ENCODE data around the gene ATP11A.

The ATP11A gene

DNA sequence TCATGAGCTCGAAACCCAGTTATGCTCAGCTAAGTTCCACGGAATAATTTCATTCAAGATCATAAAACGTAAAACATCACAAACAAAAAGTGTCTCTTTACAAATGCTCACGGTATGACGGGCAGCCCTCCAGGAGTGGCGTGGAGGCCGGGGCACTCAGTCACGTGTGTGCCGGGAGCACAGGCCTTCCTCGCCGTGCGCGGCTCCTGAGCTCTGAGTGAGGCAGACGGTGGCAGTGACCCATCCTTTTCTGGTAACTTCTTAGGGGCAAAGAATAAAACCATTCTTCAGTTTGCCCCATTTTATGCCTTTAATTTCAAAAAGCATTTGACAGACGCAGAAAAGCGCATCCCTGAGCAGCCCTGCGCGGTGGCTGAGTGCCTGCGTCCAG is 72.8 kb downstream of the ATP11A start:
- no peak for DNase-seq

DNA sequence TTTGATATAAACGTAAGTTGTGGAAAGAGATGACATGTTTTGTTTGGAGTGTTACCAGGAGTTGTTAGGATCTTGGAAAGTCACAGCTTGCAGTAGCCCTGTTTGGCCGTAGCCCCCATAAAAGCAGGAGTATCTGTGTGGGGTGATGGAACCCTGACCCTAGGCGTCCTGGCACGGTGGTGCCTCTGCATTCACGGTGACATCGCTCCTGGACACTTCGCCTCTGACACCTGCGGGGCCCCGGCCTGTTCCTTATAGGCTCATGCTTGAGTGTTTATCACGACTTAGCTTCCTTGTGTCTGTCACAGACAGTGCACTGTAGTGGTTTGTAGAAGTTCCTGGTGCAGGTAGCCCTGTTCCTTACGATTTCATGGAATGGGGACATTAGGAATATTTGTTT is 74.2 kb downstream of the ATP11A start:
- DNase-seq, result no peak

DNA sequence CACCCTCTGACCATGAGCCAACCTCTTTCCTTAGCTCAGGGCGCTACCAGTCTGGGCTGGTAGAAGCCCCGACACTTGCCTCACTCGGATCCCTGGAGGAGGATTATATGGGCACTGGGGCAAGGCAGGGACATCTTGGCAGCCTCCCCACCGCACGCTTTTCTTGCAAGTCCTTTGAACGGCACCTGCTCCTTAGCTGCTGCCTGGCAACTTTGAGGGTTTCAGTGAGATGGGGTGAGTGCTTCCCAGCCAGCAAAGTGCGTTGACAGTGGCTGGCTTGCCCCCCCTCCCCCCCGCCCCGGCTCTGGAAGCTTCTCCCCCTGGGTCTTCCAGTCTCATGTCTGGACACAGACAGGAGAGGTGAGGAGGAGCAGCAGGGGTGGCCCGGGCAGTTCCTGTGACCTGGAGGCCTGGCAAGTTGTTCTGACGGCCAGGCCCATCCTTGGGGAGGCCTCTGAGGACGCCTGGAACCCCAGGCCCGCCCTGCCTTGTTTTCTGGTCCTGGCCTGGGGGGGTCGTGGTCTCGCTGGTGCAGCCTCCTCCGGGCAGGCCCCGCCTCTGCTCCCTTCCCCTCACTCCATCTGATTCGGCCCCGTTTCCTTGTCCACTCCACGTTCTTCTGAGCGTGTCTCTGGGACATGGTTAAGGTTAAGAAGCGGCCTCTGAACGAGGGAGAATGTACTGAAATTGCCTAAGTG is 75.2 kb downstream of the ATP11A start:
- DNase-seq, result no peak

DNA sequence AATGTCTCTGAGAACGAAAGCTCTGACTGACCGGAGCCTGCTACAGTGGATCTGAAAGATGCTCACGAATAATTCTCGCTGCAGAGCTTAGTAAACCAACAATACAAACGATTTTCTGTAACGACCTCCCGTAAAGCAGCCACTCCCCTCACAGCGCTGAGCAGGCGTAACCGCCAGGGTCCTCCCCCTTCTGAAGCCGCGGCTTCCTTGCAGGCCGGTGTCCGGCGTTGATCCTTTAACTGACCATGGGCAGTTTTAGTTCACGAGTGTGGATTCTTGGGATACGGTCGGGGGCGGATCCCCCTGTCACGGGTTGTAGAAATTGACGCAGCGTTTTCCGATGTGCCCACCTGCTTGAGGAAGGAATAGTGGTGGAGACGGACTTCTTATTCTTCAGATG is 75.9 kb downstream of the ATP11A start:
- no peak for DNase-seq

DNA sequence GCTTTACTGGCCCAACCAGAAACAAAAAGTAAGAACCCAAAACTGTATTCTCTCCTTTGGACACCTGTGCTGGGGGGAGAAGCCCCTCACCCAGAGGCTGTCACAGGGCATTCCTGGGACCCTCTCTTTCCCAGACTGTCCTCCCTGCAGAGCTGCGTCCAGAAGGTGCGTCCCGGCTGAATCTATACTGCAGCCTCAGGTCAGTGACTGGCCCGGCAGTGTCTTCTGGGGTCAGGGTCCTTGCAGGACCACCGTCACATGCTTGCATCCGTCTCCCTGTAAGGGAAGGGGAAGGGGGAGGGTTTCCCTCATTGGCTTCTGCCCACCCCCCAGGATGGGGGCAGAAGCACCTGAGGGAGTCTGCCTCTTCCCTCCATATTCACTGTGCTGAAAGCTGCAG is 76.5 kb downstream of the ATP11A start:
- DNase-seq, result no peak

DNA sequence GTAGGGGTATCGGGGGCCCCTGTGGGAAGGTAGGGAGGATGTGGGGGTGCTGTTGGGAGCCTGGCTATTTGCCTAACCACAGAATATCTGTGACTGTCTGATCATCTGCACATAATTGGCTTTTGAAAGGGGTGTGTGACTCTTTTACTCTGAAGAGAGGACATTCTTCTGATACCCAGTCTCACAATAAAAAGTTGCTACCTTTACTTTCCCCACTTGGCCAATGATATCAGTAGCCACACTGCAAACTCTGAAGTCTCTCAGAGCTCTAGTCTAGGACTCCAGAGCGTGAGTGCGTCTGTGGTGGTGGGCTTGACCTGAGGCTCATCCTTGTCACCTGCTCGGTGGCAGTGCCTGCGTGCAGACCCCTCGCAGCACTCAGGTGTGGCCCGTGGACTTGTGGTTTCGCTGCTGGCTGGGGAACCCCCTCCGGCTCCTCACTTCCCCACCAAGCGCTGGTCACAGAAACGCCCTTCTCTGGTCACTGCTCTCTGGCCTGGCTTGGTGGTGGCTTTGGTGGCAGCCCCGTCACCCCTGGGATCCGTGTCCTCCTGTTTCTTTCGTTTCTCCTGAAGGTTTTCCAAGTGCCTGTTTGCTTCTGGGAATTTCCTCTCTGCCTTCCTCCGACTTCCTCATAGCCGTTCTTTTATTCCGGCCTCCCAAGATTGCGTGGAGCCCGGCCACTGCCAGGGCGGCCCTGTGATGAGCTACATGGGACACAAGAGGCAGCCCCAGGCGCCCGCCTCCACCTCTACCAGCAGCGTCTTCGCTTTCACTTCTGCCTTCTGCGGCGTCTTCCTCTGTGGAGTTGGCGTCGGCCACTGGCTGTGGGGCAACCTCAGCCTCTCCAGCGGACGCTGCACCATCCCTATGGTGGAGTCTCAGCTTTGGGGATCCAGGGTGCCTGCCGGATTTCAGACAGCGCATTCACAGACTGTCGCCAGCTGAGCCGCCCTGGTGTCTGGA is 78.0 kb downstream of the ATP11A start:
- peak; percentile 88 to 95 (median 92) for DNase-seq

DNA sequence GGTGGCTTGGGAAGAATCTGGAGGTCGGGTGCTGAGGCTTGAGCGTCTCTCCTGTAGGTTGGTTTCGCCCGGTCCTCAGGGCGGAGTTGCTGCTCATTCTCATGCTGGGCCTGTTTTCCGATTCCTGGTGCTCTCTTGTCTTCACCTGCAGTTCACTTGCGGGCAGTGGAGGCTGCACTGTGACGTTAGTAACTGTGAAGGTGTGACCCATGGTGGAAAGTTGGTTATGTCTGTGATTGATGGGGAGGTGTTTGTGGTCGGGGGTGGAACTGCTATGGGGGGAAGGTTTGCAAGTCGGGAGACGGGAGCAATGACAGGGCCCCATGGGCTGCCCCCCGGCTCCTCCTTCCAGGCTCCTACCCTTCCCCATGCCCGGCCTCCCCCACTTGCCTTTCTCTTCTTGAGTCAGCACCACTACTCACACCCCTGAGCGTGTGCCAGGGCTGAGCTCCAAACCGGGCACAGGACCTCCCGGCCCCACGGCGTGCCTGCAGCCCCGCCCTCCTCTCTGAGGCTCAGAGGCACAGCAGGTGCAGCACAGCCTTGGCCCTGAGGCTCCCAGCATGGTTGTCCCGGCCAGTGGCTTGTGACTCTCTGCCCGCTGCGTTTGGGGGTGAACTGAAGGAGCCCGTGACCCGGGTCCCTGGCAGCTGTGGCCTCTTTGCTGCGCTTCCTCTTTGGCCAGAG is 79.1 kb downstream of the ATP11A start:
- DNase-seq, result peak in 1 of 3 donors; percentile 13

DNA sequence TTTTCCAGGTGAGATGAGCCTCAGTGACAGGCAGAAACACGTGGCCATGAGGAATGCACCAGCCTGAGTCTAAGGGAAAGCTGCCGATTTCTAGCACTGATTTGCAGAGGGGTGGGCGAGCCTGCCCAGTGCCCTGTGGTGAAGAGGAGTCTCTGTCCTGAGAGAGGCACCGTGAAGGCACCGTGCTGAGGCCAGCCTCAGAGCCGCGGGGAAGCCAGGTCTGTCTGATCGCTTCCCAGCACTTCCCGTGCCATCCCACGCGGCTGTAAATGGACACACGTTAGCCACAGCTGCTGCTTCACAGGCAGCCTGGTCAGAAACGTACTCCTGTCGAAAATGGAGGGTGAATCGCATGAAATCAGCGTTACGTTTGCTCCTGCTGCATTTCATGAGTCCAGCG is 79.8 kb downstream of the ATP11A start:
- no peak for DNase-seq

DNA sequence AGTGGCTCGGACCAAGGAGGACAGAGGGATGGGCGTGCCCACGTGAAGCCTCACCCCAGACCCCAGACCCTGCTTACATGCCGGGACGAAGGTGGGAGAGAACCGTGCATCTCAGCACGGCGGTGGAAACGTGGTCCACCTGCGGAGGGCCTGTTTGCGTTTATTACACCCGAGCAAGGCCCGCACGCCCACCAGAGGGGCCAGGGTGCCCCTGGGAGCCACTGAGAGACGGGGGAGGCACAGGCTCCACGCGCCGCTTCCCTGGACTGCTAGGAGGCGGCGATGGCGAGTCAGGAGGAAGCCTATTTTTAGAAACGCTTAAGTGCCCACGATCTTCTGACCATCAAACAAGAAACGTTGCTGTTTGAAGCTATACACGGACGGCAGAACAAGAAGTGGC is 80.7 kb downstream of the ATP11A start:
- DNase-seq, result no peak

DNA sequence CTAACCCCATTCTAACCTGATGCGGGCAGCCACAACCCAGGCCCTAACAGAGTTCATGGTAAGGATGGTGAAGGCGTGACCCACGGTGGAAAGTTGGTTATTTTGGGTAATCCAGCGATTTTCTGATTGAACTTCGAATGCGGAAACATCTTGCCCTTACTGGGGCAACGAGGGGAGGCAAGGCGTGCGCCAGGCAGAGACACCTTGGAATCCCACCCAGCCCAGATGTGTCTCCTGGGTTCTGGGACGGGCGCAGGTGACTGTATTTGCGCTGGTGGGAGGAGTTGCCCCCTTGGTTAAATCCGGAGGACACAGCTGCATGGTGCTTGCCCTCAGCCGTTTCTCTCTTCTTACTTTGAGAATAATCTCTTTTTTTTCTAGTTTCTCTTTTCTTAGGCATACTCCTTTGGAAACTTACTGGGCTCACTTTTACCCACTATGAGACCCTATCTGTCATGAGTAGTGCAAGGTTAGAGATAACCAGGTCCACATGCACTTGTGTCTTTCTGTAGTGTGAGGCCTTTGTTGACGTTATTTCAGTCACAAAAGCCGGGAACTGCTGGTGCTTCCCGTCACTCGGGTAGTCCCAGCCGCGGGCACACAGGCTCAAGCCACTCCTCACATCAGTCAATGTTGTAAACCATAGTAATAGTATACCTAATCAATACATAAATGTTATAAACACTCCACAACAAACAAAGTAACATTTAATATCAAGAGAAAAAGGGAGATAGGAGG is 81.5 kb downstream of the ATP11A start:
- DNase-seq, result no peak

DNA sequence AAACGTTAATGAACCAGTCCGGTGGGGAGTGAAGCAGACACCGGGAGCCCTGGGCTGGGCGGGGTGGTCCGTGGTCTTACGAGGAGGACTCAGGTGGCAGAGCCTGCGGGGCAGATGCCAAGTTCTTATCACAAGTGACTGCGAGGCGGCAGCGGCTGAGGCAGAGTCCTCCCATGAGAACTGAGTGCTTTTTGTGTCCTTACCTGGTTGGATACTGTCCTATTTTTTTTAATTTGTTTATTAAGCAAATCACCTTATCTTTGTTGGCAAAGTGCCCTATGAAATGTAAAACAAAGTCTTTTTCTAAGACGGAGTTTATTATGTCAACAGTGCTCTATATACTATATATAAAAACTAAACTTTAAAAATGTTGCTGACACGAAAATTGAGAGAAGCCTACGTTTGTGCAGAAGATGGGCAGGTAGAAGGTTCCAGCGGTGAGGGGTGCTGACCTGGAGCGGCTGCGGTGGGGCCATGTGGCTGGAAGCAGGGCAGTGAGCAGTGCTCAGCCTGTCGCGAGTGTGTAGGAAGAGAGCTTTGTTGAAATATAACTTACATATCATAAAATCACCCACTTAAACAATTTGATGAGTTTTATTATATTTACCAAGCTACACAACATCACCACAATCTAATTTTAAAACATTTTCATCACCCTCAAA is 82.2 kb downstream of the ATP11A start:
- no peak for DNase-seq

DNA sequence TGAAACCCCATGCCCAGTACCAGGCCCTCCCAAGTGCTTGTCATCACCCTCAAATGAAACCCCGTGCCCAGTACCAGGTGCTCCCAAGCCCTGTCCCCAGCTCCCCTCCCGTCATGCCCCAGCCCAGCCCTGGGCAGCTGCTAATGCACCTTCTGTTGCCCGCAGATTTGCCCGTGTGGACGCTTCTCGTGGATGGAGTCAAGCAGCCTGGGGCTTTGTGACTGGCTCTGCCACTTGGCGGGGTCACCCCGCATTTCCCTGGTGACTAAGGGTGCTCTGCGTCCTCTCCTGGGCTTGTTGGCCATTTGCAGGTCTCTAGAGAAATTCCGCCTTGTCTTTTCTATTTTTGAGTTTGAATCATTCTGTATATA is 82.7 kb downstream of the ATP11A start:
- no peak for DNase-seq

DNA sequence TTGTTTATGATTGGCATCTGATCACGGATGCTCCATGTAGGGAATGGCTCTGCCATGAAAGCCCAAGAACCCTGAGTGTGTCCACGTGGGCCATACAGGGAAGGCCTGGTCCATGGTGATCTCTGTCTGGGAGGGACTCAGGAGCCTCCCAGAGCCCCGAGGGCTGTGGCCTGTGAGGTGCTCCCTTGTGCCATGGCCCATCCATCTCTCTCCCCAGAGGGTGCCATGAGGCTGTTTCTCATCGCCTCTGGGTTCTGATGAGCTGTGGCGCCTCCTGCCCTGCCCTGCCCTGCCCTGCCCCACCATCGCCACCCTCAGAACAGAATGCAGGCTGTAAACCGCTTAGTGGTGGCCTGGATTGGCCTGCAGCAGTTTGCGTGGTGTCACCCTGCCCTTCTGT is 83.1 kb downstream of the ATP11A start:
- no peak for DNase-seq

DNA sequence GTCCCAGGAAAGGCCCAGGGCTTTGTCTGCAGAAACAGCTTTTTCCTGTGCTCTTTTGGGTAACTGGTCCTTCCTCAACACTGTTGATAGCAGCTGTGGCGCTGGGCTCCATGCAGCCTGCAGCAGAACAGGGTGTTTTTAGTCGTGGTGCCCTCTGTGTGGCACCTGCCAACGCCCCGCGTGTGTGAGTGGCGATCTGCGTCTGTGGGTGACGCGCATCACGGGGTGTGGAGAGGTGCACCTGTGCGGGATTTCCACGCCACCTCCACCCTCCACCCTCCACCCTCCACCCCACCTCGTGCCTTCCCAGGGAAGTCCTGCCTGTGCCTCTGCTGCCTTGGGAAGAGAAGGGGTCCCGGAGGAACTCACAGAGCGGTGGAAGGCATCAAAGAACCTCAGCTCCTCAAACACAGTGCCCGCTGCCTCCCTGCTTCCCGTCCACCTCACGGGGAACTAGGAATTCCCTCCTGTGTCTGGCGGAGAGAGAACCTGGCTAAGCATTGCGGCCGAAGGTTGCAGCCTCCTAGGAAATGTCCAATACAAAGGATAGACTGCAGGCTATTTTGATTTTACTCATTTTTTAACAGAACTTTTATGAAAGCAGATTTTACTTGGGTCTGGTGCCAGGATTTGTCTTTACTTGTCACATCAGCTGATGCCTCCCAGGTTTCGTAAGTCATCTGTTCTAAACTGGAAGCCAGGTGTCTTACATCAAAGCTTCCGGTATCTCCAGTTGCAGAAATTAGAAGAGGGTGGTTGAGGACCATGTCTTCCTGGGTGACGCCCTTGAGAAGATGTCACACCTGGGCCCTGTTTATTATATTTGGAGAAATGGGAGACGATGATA is 84.0 kb downstream of the ATP11A start:
- DNase-seq, result no peak

DNA sequence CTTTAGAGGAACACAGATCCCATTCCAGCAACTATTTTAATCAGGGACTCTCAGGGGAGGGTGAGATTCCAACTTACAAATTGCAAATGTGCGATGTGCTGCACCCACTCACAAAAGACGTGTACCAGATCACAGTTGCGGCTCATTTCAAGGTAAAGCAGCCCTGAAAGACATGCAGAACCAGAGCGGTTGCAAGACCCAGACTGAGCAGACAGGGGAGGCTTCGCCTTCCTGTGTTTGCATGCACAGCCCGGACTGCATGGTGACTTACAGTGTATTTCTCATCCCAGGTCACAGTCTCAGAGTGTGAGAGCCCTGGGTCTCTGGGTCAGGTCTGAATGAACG is 84.6 kb downstream of the ATP11A start:
- no peak for DNase-seq

DNA sequence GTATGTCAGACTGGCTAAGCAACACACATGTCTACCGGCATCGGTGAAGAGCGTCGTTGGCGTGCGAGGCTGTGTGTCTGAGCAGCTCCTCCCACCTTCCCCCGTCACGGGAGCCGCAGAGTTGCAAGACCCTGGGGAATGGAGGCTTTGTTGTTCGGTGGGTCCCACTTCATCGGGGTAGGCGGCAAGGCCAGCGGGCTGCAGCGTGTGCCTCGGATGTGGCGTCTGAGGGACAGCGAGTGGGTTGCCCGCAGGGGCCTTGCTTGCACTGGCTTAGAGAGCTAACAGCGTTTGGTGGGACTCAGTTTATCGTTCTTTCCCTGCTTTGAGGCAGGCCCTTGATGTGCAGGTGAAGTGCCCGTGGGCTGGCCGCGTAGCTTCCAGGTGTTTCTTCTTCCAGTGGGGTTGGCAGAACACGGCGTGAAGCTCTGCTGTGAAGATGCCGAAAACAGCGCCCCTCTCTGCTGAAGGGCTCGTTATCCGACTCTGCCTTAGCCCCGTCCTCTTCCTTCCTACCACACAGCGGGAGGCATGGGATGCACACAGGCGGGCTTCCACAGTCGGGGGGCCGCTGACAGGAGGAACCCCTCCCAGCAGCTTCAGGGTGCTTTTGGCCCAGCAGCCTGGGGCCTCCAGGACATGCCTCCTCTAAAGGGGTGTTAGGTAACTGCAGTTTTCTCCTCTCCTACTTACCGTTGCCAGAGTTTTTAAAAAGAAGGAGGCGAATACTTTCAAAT is 85.2 kb downstream of the ATP11A start:
- DNase-seq, result no peak

DNA sequence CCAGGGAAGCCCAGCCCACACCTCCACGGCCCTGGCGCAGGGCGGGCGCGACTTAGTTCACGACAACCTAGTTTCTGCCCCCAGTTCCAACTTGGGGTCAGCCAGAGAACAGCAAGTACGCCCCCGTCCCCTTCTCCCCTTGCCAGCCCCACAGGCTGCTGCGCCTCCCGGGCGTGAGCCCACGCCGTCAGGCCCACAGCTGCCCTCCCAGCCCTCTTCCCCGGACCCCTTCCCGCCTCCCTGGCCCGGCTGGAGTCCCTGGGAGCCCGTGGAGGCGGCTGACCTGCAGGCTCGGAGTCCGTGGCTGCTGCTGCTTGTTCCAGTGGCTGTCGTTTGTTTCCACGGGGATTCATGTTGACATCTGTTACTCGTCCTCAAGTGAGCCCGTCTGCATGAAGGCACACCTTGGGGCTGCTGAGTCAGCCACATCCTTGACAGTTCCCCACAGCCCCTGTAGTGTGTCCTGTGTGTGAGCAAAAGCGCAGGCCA is 86.0 kb downstream of the ATP11A start:
- DNase-seq, result no peak

DNA sequence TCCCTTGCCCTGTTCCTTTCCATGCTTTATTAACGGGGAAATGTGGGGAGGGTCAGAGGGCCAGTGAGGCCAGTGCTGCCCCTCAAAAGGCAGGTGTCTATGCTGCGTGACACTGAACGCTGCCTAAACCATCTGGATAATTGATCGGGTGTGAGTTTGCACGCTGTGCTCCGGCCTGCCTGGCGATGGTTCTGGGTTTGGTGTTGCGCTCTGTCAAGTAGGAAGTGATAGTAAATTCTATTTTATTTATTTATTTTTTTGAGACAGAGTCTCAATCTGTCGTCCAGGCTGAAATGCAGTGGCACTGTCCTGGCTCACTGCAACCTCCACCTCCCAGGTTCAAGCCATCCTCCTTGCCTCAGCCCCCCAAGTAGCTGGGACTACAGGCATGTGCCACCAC is 86.5 kb downstream of the ATP11A start:
- DNase-seq, result no peak

DNA sequence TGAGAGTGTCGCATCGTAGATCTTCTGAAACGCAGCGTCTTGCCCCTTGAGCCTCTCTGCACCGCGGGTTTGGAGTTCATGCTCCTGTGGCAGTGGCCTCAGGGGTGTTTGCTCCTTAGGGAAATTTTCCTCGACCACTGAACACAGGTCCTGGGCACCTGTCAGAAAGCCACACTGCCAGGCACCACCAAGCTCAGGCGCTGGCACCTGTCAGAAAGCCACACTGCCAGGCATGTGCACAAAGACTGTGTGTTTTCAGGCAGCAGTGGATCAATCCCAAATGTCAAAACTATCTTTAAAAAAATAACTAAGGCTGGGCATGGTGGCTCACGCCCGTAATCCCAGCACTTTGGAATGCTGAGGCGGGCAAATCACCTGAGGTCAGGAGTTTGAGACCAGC is 87.1 kb downstream of the ATP11A start:
- no peak for DNase-seq

DNA sequence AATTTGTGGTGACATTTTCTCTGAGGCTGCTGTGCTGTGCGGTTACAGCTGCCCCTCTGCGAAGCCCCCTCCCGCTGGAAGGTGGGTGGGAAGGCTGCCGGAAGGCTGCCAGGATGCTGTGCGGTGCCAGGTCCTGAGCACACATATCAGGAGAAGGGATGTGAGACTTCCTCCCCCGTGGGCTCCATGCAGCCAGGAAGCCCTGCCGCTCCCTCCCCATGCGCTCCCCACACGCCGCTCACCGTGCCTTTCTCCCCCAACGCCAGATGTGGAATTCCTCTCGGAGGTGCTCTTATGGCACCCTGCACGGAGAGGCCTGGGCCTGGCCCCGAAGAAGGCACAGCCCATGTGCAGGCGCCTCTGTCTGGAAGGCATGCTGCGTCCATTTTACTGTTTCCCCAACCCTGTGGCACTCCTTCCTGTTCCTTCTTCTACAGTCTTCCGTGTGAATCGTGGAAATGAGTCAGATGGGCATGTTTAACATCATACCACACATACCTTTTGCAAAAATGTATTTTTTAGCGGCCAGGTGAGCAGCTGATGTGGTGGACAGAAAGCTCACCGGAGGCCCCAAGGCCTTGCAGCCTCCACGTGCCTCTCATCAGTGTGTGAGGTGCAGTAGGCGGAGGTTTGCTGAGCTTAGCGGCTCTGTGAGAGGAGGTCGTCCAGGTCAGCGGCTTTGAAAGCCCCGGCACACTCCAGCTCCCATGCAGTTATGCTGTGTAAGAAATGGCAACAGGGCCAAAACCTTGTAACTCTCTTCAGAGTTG is 88.0 kb downstream of the ATP11A start:
- no peak for DNase-seq
